ENCODE results near the gene ABCG1.

Gene ABCG1

DNA sequence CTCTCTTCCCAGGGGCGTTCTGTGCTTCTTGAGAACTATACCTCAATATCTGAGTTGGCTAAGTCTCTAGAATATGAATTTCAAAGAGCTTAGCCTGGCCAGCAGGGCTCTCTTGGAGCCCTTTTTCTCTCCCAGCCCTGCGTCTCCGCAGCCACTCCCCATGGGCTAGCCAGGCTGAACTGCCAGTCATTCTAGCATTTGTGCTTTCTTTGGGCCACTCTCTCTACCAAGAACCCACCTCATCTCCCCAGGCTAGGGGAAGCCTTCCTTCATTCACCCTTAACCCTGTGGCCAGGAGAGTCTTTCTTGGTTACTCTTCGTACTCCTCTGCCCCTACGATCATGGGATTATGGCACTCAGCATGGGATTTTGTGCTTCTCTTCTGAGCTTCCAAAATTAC, 18.2 kb downstream of the ABCG1 start:
- Histone ChIP-seq H3F3A (ENCODE audit: insufficient read depth, low read length) (peaks cover 24% of the 10 kb centered on the region), H3K36me3 (ENCODE audit: insufficient read depth, low read length) (no peaks in the 10 kb centered on the region), H2AFZ (ENCODE audit: low read length) (no peak overlapping the region), H3K4me3 (ENCODE audit: low read depth, low read length, poor library complexity, severe bottlenecking) (peak overlapping the region; percentile 62), H3K79me2 (ENCODE audit: insufficient read depth, low read length) (no peaks in the 10 kb centered on the region), H3K9me3 (ENCODE audit: low read length) (no peaks in the 10 kb centered on the region), H3K9ac (ENCODE audit: low read length) (peak overlapping the region; percentile 92), H4K20me1 (ENCODE audit: insufficient read depth, low read length) (no peaks in the 10 kb centered on the region), H3K9me2 (ENCODE audit: low read depth, low read length) (no peaks in the 10 kb centered on the region), H3K4me1 (ENCODE audit: insufficient read depth, low read length, severe bottlenecking) (peaks cover 99% of the 10 kb centered on the region), H3K27ac (ENCODE audit: low read depth, low read length, poor library complexity, severe bottlenecking) (peak overlapping the region; percentile 96), H3K27me3 (ENCODE audit: insufficient read depth, low read length) (no peaks in the 10 kb centered on the region), H3K4me2 (ENCODE audit: low read length) (peak overlapping the region; percentile 86)
- TF ChIP-seq, protein P1, sequence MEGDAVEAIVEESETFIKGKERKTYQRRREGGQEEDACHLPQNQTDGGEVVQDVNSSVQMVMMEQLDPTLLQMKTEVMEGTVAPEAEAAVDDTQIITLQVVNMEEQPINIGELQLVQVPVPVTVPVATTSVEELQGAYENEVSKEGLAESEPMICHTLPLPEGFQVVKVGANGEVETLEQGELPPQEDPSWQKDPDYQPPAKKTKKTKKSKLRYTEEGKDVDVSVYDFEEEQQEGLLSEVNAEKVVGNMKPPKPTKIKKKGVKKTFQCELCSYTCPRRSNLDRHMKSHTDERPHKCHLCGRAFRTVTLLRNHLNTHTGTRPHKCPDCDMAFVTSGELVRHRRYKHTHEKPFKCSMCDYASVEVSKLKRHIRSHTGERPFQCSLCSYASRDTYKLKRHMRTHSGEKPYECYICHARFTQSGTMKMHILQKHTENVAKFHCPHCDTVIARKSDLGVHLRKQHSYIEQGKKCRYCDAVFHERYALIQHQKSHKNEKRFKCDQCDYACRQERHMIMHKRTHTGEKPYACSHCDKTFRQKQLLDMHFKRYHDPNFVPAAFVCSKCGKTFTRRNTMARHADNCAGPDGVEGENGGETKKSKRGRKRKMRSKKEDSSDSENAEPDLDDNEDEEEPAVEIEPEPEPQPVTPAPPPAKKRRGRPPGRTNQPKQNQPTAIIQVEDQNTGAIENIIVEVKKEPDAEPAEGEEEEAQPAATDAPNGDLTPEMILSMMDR (IDR thresholded peaks at IDR 0.05; ENCODE audit: low read length) = no peak
- TF ChIP-seq EZH2 (IDR thresholded peaks at IDR 0.05; ENCODE audit: borderline replicate concordance, low read length) = no peak

DNA sequence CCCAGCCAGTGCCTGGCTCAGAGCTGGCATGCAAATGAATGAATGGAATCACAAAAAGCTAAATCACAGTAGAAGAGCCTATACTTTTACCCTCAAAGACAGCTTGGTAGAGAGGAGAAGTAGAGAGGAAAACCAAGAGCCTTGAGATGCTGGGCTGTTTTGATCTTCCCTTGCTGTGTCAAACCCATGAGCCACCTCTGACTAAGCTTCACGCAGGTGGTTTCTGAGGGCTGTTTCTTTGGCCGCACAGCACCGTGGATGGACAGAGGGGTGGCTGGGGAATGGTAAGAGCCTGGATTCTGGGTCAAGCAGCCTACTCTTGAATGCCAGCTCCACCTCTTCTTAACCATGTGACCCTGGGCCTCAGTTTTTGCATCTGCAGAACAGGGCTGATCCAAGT, 18.6 kb downstream of the ABCG1 start:
- H3K27ac ChIP-seq (ENCODE audit: low read depth, low read length, poor library complexity, severe bottlenecking) = peak overlapping the region; percentile 96
- H3F3A ChIP-seq (ENCODE audit: insufficient read depth, low read length) = peaks cover 24% of the 10 kb centered on the region
- TF ChIP-seq, protein P1 (IDR thresholded peaks at IDR 0.05; ENCODE audit: low read length) = no peak
- TF ChIP-seq EZH2 (IDR thresholded peaks at IDR 0.05; ENCODE audit: borderline replicate concordance, low read length) = no peak
- no peaks in the 10 kb centered on the region for H3K9me3 ChIP-seq (ENCODE audit: low read length)
- no peaks in the 10 kb centered on the region for H3K27me3 ChIP-seq (ENCODE audit: insufficient read depth, low read length)
- H2AFZ ChIP-seq (ENCODE audit: low read length) = no peak overlapping the region
- no peaks in the 10 kb centered on the region for H3K79me2 ChIP-seq (ENCODE audit: insufficient read depth, low read length)
- no peaks in the 10 kb centered on the region for H3K36me3 ChIP-seq (ENCODE audit: insufficient read depth, low read length)
- H3K4me1 ChIP-seq (ENCODE audit: insufficient read depth, low read length, severe bottlenecking) = peaks cover 99% of the 10 kb centered on the region
- peak overlapping the region; percentile 62 for H3K4me3 ChIP-seq (ENCODE audit: low read depth, low read length, poor library complexity, severe bottlenecking)
- no peaks in the 10 kb centered on the region for H4K20me1 ChIP-seq (ENCODE audit: insufficient read depth, low read length)
- H3K9me2 ChIP-seq (ENCODE audit: low read depth, low read length) = no peaks in the 10 kb centered on the region
- peak overlapping the region; percentile 86 for H3K4me2 ChIP-seq (ENCODE audit: low read length)
- peak overlapping the region; percentile 92 for H3K9ac ChIP-seq (ENCODE audit: low read length)

DNA sequence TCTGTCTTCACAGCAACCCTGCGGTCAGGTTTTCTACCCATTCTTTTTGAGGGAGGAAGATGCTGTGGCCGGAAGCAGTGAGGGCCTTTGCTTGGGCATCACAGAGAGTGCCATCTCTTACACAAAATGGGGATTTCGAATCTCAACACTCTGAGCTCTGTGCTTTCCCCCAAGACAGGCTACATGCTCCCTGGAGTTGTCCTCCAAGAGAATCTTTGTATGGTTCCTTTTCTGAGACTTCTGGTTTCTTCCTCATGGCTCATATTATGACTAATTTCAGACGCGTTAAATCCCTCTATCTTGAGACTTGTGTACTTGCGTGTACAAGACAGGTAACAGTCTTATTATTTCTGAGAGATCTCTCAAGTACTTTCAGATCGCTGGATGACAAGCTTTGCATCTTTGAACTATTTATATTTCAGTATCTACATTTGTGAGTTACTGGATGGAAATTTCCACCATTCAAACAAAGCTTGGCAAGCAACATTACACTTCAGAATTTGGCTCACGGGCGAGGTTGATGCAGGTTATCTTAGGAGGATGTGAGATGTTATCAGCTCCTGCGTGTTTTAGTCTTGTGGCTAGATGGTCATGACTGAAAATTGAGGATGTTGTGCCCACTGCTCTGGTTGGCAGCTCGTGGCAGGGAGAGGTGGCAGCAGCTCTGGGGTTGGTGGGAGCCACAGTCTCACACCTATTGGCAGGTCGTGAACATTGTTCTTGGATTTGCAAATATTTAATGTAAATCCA, 19.4 kb downstream of the ABCG1 start:
- H3K4me2 ChIP-seq (ENCODE audit: low read length) = peak overlapping the region; percentile 86
- H3F3A ChIP-seq (ENCODE audit: insufficient read depth, low read length) = peaks cover 23% of the 10 kb centered on the region
- no peaks in the 10 kb centered on the region for H4K20me1 ChIP-seq (ENCODE audit: insufficient read depth, low read length)
- peak overlapping the region; percentile 62 for H3K4me3 ChIP-seq (ENCODE audit: low read depth, low read length, poor library complexity, severe bottlenecking)
- H3K36me3 ChIP-seq (ENCODE audit: insufficient read depth, low read length) = no peaks in the 10 kb centered on the region
- H3K27me3 ChIP-seq (ENCODE audit: insufficient read depth, low read length) = no peaks in the 10 kb centered on the region
- peaks cover 99% of the 10 kb centered on the region for H3K4me1 ChIP-seq (ENCODE audit: insufficient read depth, low read length, severe bottlenecking)
- no peaks in the 10 kb centered on the region for H3K9me3 ChIP-seq (ENCODE audit: low read length)
- peak overlapping the region; percentile 92 for H3K9ac ChIP-seq (ENCODE audit: low read length)
- H3K79me2 ChIP-seq (ENCODE audit: insufficient read depth, low read length) = no peaks in the 10 kb centered on the region
- peak overlapping the region; percentile 96 for H3K27ac ChIP-seq (ENCODE audit: low read depth, low read length, poor library complexity, severe bottlenecking)
- H3K9me2 ChIP-seq (ENCODE audit: low read depth, low read length) = no peaks in the 10 kb centered on the region
- TF ChIP-seq, protein P1 (IDR thresholded peaks at IDR 0.05; ENCODE audit: low read length) = no peak
- TF ChIP-seq EZH2 (IDR thresholded peaks at IDR 0.05; ENCODE audit: borderline replicate concordance, low read length) = no peak
- no peak overlapping the region for H2AFZ ChIP-seq (ENCODE audit: low read length)

Data from OCI-LY1 (cell line).